22Rv1 (cell line): ENCODE measurements around the gene IL17B.

Experiments used
- ZFX ChIP-seq: fragments of 450-650 bp; IDR thresholded peaks from 2 replicates; pipeline ENCODE4 v1.6.1; 2017; ENCODE audit warnings: antibody characterized with exemption, borderline replicate concordance
- TF ChIP-seq, protein P1 (sequence below): fragments of 450-650 bp; IDR thresholded peaks from 2 replicates; pipeline ENCODE4 v1.5.1; 2017; ENCODE audit warnings: mild to moderate bottlenecking

DNA sequence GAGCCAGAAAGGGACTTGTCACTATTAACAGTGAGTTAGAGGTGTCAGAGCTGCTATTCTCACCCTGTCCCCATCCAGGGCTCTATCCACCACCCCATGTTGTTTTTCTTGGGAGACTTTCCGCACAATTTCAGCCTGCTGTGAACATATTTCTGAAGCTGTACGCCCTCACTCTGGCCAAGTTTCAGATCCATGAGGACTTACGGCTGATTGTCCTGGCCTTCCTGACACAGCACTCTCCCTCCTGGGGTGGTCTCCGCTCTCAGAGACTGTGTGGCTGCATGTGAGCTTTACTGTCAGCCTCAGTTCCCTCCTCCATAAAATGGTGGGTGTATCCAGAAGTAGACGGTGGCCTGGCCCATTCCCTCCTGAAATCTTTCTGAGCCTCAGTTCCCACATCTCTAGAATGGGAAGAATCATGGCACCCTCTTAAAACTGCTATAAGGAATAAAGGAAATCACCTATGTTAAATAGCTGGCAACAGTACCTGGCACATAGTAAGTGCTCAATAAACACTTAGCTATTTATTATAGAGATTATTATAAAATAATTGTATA is 804 bp upstream of the IL17B start:
- TF ChIP-seq, protein P1, sequence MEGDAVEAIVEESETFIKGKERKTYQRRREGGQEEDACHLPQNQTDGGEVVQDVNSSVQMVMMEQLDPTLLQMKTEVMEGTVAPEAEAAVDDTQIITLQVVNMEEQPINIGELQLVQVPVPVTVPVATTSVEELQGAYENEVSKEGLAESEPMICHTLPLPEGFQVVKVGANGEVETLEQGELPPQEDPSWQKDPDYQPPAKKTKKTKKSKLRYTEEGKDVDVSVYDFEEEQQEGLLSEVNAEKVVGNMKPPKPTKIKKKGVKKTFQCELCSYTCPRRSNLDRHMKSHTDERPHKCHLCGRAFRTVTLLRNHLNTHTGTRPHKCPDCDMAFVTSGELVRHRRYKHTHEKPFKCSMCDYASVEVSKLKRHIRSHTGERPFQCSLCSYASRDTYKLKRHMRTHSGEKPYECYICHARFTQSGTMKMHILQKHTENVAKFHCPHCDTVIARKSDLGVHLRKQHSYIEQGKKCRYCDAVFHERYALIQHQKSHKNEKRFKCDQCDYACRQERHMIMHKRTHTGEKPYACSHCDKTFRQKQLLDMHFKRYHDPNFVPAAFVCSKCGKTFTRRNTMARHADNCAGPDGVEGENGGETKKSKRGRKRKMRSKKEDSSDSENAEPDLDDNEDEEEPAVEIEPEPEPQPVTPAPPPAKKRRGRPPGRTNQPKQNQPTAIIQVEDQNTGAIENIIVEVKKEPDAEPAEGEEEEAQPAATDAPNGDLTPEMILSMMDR = no peak
- TF ChIP-seq ZFX = no peak
